HG02981 (cell line): ENCODE measurements around the gene PLTP.
"Not testable (repeated sequence)": the region's sequence is repeated elsewhere in the genome, so short reads cannot be mapped to it uniquely, and the experiment has no call there.

Experiments
- ATAC-seq: cut with Tn5 transposase; IDR thresholded peaks from one replicate; pipeline ENCODE4 v1.9.1; 2021; ENCODE audit warnings: mild to moderate bottlenecking, moderate library complexity; ENCODE audit not compliant: unreplicated experiment

The PLTP gene

DNA sequence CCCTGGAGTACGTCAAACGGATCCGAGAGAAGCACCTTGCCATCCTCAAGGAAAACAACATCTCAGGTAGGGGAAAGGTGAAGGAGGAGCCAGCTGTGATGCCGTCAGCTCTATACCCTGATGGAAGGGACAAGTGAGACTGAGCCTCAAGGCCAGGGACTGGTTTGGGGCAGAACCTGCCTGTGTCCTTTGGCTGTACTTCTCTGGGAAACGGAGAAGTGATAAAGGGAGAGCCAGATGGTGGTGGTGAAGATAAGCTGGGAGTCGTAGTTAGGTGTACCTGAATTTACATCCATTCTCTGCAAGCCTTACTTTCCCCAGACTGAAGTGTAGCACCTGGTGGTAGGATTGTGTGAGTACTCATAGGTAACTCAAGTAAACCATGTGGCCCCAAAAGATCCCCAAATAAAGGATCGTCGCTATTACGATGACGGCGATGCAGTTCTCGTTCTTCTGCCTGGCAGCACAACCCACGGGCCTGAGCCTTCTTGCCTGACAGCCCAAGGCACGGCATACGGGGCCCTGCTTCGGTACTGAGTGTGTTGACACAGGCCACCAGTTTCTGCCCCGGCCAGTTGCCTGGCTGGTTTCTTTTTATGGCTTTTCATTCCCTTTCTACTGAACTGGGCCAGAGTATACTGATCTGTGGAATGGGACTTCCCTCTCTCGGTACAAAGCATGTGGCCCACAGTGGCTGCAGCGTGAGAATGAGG is 33.2 kb upstream of the PLTP start:
- ATAC-seq = no peak

DNA sequence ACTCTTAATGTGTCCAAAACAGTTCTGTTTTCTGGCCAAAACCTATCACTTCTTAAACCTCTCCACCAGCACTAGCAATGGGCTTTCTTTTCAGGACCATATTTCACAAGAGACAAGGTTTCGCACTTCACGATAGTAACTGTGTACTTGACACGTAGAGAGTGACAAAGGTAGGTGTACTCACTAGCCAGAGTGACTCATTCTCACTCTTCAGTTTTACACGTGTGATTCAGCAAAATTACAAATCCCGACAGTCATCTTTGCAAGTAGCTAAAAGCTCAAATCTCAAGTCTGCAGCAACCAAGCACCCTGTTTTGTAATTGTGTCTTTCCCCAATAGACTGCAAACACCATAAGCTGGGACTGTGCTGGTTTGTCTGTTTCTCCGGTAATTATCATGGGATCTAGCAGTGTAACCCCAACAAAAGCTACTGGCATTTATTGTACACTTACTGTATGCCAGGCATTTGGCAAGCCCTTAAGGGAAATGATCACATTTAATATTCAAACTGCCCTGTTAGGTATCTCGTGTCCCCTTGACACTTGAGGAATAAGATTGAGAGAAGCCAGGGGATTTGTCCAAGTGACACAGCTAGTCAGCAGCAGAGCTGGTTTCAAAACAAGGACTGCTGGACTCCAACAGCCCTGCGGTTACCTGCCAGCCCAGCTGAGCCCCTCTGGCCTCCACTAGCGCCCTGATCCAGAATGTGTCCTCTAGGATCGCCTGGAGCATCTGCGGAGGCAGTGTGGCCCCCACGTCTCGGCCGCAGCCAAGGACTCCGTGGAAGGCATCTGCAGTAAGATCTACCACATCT is 32.4 kb upstream of the PLTP start:
- ATAC-seq = no peak

DNA sequence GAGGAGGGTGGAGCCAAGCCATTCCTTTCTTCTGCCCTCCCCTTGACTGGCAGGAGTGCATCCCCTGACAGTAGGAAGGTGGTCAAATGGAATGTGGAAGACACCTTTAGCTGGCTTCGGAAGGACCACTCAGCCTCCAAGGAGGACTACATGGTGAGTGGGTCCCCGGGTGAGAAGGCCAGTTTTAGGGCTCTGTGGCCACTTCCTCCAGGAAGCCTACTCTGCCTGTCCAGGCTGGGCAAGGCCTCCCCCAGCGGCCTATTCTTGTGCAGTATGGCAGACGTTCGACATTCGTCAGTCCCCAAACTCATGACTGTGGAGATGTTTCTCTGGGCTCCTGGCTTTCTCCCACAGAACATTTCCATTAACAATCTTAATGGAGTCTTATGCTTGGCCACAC is 31.7 kb upstream of the PLTP start:
- no peak for ATAC-seq

DNA sequence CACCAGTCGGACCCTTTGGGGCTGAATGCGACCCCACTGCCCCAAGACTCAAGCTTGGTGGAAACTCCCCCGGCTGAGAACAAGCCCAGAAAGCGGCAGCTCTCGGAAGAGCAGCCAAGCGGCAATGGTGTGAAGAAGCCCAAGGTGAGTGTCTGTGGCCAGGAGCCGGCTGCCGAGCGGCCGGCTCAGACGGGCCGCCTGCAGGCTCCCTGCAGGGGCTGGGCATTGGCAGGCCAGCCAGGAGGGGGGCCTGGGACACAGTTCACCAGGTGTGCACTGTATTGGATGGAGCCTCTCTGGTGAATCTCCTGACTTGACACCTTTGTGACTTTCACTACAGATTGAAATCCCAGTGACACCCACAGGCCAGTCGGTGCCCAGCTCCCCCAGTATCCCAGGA is 28.5 kb upstream of the PLTP start:
- ATAC-seq = no peak

DNA sequence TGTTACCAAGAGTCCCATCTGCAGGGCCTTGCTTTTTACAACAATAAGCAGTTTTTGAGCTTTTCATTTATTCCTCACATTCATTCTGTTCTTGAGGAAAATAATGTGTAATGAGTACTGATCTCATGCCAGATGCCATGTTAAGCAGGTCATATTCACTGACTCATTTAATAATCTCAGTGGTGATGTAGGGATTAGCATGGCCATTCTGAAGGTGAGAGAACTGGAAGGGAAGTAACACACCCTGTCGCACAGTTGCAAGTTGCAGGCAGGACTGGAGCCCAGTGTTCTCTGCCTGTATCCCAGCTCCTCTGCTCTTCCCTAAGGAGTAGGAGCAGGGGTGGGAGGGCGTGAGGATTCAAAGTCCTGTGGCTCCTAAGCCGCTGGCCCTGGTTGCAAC is 28.1 kb upstream of the PLTP start:
- ATAC-seq = no peak

DNA sequence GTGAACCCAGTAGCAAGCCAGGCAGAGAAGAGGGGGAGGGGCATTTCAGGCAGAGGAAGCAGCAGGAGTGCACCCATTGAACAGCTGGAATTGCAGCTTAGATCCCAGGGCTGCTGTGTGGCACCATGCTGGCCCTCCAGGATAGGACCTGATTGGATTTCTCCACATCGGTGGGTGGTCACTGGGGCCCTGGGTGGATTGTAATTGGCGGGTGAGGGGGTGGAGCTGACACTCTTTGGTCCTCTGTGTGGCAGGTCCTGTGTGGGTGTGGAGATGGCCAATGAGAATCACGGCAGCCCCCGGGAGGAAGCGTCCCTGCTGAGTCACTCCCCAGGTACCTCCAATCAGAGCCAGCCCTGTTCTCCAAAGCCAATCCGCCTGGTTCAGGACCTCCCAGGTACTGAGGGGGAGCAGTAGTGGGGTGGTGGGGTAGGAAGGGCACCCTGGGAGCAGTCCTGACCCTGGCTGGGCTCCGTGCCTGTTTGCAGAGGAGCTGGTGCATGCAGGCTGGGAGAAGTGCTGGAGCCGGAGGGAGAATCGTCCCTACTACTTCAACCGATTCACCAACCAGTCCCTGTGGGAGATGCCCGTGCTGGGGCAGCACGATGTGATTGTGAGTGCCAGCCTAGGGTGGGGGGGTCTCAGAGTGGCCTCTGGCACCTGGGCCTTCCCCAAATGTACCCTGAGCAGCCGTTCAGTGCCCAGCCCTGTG is 26.9 kb upstream of the PLTP start:
- no peak for ATAC-seq

DNA sequence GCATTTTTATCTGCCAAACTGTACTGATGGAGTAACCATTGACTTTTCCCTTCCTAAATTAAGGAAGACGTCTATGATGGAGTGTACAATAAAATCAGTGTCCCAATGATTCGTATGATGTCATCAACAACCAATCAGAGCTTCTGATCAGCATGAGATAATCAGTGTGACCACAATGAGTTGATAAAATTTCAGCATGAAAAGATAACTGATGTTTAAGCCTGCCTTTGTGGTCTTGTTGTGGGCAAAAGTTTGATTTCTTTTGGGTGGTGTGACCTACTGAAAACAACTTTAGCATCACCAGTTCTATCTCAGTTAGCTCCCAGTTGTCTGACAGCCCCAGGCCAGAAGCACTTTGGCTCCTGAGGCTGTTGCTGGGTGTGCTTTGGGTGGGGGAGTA is 25.8 kb upstream of the PLTP start:
- no peak for ATAC-seq

DNA sequence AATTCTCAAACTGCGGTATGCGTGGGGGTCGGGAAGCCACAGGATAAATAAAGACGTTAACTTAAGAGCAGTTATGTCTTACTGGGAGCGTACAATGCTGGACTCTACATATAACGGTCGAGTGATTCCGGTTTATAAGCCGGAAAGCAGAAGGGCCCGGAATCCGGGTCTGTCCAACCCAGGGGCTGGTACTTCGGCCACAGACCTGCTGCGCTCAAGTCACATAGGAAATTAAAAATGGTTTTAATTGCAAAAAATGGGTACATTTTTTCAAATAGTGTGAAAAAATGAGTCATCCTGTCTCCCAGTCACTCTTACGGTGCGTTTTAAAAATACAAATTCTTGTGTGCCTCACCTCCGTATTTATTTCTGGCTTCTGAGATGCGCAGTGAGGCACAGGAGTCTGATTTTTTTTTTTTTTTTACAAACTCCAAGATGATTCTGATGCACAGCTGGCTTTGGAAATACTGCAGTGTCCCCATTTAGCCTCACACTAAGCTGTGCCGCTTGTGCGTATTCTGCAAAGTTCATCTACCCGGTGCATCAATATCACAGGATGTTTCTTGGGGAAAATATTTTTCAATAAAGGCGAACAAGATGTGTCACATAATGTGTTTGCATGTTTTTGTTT is 23.6 kb upstream of the PLTP start:
- no peak for ATAC-seq

DNA sequence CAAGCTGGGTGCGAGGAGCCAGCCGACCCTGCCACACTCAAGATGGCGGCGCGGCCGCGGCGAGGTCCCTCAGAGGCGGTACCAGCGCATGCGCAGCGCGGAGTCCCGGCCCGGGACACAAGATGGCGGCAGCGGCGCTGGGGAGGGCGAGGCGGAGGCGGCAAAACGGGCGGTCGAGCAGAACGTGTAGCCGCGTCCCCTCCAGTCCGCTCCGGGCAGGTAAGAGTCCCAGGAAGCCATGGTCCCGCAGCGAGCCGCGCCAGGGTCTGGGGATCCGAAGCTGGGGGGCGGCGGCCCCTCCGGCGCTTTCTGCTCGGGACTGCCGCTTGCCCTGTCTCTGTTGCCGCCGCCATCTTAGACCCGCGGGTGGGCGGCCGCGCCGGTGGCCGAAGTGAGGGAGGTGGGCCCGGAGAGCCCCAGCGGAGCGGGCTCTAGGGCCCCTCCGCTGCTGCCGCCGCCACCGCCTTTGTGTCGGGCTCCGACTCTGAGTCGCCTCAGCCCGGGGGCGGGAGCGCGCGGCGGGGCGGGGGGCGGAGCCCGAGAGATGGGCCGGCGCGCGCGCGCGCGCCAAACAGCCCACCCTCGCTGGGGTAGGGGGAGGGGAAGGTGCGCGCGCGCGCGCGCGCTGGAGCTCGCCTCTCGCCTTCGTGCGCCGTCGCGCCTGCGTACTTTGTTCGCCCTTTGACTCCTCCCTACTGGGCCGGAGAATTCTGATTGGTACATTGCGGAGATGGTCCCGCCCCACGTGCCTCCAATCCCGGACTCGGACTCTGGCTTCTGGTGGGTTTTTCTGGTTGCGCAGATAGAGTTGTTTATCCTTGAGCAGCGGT is 22.8 kb upstream of the PLTP start, which contains the start of gene PCIF1:
Gene PCIF1, plus strand, starts transcription at position 98 of the 830 bp plus-strand sequence. CDS start 4,317 bp downstream, outside the sequence.
- peak; percentile 83 for ATAC-seq

DNA sequence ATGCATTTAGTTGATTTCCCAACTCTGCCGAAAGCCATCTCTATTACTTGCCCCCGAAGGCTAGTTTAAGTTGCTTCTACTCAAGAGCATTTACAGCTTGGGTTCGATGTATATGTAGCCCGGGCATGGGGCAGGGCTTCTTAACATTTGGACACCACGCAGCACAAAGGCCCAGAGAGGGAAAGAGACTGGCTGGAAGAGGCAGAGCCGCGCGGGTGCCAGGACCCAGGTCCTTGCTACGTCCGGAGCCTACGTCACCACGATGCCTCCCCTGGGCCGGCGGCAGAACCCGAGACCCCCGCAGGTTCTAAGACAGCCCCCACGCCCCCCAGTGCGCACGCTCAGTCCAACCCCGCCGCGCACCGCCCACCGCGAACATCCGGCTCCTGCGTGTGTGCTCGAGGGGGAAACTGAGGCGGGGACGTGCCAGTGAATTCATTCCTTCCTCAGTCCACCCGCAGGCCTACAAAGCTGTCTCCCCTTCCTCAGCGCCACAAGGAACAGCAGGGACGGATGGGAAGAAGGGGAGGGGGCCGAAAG is 22.2 kb upstream of the PLTP start:
- ATAC-seq = peak; percentile 3

DNA sequence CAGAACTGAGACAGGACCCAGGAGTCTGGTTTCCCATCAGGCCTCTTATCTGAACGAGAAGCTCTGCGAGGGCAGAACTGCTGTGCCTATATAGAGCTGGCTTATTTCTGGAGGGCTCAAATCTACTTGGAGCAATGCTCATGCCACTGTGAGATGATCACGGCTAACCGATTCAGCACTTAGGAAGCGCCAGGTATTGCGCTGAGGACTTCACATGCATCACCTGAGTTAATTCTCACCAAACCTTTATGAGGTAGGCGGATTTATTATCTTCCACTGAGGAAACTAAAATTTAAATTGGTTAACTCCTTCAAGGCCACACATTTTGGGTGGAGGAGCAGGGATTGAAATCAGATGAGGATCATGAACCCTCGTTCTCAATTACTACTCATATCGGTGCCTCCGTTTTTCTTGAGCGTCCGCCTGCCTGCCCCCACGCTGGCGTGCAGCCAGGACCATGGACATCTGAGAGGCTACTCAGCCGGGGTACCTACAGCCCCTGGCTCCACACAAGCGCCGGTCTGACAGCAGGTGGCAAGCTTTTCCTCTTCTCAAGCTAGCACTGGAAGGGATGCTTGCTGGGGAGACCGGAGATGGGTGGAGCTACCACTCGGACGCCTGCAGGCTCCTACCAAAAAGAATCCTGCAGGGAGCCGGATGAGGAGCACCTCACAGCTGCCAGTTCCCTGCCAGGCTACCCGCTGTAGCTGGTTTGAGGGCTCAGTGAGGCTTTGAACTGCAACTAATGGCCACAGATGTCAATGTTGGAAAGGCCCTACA is 21.5 kb upstream of the PLTP start:
- no peak for ATAC-seq

DNA sequence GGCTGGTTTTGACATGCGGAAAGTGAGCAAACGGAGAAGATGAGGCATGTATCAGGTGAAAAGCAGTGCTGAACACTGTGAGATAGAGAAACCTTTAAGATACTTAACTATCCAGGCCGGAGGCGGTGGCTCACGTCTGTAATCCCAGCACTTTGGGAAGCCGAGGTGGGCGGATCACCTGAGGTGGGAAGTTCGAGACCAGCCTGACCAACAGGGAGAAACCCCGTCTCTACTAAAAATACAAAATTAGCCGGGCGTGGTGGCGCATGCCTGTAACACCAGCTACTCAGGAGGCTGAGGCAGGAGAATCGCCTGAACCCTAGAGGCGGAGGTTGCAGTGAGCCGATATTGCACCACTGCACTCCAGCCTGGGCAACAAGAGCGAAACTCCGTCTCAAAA is 19.7 kb upstream of the PLTP start:
- not testable (repeated sequence) for ATAC-seq

DNA sequence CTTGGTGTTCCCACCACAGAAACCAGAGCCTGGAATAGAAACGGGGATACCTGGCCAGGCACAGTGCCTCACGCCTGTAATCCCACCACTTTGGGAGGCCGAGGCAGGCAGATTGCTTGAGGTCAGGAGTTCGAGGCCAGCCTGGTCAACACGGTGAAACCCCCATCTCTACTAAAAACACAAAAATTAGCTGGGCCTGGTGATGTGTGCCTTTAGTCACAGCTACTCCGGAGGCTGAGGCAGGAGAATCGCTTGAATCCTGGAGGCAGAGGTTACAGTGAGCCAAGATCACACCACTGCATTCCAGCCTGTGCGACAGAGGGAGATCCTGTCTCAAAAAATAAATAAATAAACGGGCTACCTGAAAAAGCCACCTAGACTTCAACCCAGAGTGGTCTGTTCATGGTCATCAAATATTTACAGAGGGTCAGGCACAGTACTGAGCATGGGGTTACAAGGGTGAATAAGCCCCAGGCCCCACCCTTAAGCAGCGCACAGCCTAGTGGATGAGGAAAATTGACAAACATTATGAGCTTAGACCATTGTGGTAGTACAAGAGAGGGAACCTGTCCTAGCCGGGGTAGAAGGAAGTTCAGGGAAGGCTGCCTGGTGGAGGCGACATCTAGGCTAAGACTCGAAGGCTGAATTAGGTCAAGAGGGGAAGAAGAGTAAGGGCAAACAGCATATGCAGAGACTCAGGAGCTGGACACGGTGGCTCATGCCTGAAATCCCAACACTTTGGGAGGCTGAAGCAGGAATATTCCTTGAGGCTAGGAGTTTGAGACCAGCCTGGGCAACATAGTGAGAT is 15.3 kb upstream of the PLTP start:
- no peak for ATAC-seq

DNA sequence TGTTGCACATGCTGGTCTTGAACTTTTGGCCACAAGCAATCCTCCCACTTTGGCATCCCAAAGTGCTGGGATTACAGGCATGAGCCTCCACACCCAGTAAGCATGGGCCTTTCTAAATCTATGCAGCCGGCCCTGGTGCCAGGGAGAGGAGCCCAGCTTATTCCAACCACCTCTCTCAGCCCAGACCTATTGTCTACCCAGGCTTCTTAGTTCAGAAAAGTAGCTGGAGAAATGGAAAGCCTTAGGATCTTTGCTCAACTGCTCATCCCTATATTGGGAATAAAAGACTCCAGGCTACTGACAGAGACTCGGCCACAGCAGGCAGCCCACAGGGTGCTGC is 14.7 kb upstream of the PLTP start:
- ATAC-seq = no peak

DNA sequence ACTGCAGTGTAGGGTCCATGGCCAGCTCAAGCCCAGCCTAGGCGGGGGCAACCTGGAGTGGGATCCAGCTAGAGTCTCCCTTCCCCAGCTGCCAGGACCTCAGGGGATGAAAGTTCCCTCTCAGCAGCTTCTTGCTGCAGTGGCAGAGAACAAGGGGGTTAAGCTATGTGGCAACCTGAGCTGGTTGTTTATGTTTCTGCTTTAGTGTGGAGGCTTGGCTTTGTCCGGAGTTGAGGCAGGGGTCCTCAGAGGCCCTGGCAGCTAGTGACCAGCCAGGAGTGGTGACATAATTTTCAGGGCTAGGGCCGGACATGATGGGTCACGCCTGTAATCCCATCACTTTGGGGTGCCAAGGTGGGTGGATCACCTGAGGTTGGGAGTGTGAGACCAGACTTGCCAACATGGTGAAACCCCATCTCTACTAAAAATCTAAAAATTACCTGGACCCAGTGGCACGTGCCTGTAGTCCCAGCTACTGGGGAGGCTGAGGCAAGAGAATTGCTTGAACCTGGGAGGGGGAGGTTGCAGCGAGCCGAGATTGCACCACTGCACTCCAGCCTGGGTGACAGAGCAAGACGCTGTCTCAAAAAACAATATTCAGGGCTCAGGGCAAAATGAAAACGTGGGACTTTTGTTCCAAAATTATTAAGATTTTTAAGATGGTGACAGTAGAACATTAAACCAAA is 14.0 kb upstream of the PLTP start:
- no peak for ATAC-seq

DNA sequence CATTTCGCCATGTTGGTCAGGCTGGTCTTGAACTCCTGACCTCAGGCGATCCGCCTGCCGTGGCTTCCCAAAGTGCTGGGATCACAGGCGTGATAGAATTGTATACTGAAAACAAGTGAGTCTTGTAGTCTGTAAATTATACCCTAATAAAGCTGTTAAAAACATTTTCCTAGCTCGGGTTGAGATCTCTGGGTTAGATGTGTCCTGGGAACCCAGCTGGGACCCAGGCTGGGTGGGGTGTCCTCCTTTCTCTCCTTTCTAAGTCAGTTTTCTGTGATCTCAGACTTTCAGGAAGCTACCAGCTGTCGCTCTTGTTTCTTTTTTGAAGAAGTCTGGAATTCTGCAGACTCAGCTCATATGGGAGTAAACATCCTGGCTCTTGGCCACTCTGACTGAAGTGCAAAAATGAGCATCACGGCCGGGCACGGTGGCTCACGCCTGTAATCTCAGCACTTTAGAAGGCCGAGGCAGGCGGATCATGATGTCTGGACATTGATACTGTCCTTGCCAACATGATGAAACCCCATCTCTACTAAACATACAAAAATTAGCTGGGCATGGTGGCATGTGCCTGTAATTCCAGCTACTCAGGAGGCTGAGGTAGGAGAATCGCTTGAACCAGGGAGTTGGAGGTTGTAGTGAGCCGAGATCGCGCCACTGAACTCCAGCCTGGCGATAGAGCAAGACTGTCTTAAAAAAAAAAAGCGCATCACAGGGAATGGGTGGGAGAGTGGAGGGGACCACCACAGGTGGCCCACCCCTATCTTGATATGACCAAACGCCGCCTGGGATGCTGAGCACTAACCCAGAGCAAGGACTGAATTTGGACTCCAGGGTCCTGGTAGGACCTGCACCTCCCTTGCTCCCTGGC is 12.7 kb upstream of the PLTP start:
- ATAC-seq = no peak
